Iris pigment epithelial cell (primary cell): ENCODE data around the gene FKBP10.
A peak's percentile ranks its signal among the peaks of the same experiment; 100 is the strongest.
"Not testable (repeated sequence)": the region's sequence is repeated elsewhere in the genome, so short reads cannot be mapped to it uniquely, and the experiment has no call there.

Source experiments
- DNase-seq: peaks from one replicate; pipeline ENCODE4 v3.0.0-alpha.2; 2011; ENCODE audit warnings: low read depth

FKBP10 gene

DNA sequence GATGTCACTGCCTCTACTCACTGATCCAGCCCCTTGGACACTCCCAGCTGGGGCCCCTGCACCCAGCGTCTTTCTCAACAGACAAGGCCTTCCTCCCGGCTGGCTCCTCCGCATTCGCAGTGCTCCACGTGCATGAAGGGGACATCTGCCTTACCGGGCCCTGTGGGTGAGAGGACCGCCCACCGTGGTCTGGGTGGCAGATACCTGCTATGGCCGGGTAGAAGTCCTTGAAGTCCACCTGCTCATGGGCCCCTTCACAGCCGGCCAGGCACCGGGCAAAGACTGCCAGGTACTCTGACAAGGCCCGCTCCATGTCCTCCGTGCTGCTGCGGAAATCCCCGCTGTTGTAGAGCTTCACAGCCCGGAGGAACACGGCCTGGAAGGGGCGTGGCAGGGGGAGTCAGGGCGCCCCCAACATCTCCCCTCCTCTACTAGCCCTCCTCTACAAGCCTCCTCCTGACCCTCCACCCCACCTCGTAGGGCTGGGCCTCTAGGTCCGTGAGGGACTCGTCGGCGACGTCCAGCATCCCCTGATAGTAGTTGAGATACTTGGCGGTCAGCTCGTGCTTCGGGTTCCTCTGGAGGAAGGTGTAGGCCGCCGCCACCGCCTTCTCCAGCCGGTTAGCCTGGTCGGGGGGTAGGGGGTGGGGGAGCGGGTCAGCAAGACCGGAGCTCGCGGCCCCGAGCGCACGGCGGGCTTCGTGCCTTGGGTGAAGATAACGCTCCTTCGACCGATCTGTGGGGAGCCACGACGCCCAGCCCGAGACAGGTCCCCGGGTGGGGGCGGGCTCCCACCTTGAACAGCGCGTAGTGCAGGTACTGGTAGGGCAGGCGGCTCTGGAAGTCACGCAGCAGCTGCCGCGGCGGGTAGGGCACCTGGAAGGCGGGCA, 1.9 kb upstream of the FKBP10 start:
- DNase-seq = peak; percentile 29

DNA sequence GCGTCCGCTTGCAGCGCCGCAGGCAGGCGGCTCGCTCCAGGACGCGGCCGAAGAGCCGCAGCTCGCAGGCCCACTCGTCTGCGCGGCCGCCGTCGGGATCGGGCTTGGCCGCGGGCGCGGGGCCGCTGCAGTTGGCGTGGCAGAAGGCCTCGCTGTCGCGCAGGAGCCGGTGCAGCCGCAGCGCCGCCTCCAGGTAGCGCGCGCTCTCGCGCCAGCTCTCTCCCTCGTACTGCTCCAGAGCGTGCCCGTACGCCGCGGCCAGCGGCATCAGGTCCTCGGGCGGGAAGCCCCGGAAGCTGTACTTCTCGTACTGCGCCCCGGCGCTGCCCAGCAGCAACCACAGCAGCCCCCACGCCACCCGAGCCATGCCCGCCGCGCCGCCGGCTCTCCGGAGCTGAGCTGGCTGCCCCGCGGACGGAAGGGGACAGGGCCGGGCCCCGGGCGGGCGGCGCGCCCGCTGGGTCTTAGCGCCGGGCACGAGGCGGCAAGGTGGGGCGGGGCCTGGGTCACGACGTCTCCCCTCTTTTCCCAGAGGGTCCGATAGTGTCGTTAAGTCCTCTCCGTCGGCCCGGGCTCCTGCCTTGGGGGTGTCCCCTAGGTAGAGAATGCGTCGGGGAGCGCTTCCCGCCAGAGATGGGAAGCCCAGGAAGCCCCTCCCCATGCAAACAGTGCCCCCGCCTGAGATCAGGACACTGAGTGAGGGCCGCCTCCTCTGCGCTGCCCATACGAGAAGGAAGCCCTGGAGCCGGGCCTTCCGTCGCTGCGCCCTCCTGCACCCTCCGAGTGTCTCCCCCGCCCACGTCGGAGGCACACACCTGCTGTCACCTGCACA, 1.0 kb upstream of the FKBP10 start, which contains the start of gene P3H4:
P3H4 (minus strand) TSS at position 401 of the 832 bp plus-strand sequence; CDS start at position 367, 34 bp downstream.
- peak; percentile 83 for DNase-seq

DNA sequence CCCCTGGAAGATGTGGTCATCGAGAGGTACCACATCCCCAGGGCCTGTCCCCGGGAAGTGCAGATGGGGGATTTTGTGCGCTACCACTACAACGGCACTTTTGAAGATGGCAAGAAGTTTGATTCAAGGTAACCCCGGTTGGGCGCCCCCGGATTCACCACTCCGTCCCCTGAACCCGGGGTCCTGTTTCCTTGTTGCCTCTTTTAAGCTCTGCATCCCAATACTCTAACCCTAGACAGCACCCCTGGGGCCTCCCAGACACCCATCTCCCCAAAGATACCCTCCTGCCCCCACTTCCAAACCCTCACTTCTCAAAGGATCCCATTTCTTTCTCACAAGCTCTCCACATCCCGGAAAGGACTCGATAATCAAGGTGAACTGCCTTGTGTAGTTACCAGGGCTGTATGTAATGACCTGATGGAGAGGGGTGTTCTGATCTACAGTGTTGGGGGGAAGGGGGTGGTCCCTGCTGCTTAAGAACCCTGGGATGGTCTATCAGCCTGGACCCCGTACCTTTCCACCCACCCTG, 412 bp downstream of the FKBP10 start:
- no peak for DNase-seq

DNA sequence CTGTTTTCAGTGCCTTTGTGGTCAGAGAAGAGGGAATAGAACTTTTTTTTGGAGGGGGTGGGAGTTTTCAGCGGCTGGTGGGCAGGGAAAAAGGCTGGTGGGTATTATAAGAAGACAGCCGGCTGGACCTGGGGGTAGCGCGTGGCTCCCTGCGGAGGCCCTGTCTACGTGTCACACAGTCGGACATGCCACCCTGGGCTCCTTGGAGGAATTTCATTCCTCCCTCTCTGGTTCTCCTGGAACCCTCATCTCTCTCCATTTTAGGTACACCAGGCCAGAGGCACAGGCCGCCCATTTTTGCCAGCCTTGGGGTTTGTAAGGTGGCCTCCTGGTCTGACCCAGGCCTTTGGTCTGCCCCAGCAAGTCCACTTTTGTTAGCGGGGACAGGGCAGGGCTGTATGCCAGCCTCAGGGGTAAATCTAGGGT, 908 bp downstream of the FKBP10 start:
- DNase-seq = no peak

DNA sequence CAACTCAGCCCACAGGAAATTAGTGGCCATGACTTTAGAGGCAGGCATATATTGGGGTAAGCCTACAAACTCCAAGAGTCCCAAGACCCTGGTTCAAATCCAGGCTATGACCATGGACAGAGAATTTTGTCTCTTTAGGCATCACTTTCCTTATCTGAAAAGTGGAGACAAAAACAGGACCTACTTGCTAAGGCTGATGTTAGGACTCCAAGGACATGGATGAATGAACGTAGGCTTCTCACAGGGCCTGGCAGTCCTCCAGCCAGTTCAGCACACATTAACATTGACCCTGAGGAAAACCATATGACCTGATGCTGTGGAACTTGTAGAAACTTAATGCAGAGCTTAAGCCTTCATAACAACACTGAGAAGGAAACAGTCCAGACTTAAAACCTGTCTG, 1.4 kb downstream of the FKBP10 start:
- DNase-seq = peak; percentile 67

DNA sequence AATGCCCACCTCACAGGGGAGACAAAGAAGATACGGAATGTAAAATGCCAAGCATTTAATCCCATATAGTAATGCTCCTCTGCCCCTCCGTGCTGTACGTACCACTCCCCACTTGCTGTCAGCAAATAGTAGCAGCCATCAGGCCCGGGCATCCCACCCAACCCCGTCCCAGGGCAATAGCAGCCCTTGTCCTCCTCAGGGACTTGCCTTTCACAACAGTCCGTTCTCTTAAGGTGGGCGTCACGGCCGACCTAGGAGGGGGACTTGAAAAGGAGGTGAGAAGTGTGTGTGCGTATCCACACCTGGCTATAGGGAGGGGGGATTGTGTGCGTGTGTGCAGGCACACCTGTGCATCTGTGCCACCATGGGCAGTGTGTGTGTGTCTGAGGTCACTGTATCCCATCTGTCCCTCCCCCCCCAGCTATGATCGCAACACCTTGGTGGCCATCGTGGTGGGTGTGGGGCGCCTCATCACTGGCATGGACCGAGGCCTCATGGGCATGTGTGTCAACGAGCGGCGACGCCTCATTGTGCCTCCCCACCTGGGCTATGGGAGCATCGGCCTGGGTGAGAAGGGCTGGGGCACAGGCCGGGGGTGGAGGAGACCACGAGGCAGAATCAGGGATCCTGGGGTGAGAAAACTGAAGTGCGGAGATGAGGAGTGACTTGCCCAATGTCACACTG, 4.0 kb downstream of the FKBP10 start:
- no peak for DNase-seq

DNA sequence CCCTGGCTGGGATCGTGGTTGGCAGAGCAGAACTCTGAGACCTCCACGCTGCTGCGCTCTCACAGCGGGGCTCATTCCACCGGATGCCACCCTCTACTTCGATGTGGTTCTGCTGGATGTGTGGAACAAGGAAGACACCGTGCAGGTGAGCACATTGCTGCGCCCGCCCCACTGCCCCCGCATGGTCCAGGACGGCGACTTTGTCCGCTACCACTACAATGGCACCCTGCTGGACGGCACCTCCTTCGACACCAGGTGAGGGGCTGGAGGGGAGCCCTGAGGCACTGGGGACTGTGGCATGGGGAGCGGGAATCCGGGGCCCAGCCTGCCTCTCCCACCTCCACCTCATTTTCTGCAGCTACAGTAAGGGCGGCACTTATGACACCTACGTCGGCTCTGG, 5.2 kb downstream of the FKBP10 start:
- no peak for DNase-seq

DNA sequence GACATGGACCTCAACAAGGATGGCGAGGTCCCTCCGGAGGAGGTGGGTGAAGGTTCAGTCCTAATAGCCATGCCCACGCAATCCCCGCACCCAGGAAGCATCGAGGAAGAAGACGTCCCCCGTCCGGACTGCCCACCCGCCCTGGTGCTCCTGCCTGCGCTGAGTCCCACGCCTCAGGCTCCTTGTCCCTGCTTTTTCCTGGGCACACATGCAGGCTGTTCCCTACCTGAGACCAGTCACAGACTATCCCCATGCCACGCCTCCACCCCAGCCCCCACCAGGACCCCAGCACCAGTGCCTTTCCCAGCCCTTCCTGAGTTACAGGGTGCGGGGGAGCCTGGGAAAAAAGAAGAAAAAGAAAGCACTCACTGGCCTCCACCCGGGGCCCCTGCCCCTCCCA, 9.0 kb downstream of the FKBP10 start:
- no peak for DNase-seq

DNA sequence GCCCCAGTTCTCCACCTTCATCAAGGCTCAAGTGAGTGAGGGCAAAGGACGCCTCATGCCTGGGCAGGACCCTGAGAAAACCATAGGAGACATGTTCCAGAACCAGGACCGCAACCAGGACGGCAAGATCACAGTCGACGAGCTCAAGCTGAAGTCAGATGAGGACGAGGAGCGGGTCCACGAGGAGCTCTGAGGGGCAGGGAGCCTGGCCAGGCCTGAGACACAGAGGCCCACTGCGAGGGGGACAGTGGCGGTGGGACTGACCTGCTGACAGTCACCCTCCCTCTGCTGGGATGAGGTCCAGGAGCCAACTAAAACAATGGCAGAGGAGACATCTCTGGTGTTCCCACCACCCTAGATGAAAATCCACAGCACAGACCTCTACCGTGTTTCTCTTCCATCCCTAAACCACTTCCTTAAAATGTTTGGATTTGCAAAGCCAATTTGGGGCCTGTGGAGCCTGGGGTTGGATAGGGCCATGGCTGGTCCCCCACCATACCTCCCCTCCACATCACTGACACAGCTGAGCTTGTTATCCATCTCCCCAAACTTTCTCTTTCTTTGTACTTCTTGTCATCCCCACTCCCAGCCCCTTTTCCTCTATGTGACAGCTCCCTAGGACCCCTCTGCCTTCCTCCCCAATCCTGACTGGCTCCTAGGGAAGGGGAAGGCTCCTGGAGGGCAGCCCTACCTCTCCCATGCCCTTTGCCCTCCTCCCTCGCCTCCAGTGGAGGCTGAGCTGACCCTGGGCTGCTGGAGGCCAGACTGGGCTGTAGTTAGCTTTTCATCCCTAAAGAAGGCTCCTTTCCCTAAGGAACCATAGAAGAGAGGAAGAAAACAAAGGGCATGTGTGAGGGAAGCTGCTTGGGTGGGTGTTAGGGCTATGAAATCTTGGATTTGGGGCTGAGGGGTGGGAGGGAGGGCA, 9.7 kb downstream of the FKBP10 start:
- DNase-seq = no peak

DNA sequence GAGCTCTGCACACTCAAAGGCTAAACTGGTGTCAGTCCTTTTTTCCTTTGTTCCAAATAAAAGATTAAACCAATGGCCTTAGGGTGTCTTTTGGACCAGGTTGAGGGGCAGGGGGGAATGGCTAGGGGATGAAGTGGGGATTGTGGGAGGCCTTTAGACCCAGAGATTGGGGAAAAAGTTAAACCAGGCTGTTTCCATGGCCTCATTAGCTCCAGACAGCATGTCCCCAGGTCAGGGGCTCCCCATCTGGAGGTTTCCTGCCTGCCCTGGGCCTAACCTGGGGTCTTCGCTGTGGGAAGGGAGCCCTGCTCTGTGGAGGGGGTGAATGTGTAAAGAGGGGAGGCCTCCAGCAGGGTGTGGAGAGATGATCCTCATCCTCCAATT, 10.3 kb downstream of the FKBP10 start:
- DNase-seq = no peak

DNA sequence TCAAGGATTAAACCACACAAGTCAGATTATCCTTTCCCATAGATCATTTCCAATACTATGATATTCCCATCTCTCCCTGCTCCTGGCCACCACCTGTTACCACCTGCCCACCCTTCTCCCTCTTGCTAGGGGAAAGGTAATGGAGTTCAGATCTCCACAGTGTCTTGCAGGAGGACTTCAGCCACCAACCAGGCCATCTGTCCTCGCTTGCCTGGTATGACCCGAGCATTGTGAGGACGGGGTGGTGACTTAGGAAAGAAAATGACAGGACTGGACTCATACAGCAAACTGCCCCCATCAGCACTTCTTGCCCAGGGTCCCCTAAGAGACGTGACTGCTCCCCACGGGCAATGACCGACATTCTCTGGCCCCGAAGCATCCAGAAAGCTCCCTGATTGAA, 10.8 kb downstream of the FKBP10 start:
- DNase-seq = no peak

DNA sequence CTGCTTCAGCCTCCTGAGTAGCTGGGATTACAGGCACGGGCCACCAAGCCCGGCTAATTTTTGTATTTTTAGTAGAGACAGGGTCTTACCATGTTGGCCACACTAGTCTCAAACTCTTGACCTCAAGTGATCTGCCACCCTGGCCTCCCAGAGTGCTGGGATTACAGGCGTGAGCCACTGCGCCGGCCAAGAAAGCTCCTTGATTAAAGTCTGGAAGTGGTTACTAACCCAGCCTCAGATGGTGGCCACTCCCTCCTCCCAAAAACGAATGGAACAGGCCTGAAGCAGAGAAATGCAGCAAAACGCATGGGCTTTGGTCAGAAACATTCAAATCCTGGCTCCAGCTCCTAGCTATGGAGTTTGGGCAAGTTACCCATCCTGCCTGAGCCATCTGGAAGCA, 11.3 kb downstream of the FKBP10 start:
- no peak for DNase-seq

DNA sequence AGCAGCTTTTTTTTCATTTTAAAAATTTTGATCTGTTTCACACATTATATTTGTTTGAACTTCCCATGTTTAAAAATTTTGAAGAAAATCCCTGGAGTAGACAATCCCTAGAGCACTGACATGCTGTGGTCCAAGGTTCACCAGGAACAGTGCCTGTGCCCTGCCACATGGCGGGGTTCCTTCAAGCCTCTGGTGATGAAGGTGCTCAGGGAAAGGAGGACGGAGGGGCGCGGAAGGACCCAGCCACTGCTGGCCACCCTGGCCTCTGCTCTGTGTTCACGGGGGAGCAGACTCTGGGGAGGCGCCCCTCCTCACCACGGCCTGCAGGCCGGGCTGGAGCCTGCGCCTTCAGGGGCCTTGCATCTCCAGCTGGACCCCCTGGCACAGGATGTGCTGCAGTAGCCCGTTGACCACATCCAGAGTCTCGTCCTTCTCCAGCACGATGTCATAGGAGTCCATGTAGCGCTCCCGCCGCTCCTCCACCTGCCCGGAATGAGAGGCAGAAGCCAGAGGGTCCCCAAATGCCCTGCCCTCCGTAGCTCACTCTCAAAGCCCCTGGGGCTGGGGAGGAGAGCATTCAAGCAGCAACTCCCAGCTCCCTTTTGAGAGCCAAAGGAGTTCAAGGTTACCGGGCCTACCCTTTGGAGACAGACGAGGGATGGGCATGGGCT, 12.5 kb downstream of the FKBP10 start:
- DNase-seq = no peak

DNA sequence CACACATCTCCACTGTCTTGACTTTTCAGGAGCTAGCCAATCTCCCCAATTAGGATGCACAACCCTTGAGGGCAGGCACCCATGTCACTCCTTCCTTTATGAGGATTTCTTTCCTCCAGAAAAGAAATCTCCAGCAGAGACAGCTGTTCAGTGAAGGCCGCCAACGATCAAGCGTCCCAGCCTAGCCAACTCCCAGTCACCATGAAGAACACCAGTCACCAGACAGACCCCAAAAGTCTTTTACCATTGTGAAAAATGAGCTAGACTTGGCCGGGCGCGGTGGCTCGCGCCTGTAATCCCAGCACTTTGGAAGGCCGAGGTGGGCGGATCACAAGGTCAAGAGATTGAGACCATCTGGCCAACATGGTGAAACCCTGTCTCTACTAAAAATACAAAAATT, 17.2 kb downstream of the FKBP10 start:
- not testable (repeated sequence) for DNase-seq

DNA sequence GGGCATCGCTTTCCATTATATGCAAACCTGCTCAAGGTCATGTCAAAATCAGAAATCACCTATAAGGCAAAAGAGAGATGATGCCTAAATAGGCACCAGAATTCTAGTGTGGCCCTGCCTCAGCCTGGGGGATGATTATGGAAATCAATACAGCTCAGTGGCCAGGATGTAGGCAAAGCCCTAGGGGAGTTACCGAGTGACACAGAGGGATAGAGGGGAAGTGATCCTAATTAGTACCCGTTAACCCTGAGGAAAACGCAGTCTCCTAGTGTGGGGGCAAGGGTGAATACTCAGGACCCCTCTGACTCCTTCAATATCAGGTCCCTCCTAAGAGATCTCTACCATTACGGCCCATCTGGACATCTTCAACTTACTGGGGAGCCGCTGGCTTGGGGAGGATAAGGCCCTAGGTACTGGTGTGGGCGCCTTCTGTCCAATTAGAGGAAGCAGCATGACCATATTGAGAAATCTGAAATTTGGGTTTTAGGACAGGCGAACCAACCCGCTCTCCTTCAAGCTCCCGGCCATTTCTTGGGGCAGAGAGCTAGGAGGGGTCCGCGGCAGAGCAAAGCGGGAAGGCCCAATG, 22.5 kb downstream of the FKBP10 start:
- no peak for DNase-seq

DNA sequence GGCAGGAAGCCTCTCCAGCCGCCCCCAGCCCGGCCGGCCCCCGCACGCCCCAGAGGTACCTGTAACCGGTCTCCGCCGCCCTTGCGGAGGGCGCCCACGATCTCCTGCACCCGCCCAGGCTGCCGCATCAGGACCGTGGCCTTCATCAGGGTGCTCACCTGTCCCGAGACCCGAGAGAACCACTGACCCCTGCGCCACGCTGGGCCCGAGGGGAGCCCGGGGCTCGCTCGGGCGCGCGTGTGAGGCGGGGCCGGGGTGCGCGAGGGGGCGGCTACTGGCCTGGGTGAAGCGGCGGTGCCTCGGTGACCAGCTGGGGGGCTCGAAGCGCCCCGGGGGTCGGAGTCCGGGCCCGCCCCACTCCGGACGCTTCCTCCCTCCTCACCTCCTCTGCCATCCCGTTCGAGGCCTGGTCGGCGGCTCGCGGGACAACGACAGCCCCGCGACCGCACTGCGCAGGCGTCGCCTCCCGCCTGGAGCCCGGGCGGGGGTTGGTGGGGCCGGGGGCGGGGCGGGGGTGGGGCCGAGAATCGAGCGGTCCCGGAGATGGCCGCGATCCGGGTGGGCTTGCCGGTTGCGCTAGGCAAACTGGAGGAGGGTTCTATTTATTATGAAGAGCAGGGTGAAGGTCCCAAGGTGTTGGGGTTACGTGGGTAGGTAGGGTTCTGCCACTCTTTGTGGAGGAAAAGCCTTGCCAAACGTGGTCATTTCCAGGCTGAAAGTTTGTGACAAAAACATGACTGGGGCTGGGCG, 23.2 kb downstream of the FKBP10 start, which contains the start of gene NT5C3B:
NT5C3B (minus strand) TSS at position 433 of the 750 bp plus-strand sequence; CDS start at position 394, 39 bp downstream.
- no peak for DNase-seq

DNA sequence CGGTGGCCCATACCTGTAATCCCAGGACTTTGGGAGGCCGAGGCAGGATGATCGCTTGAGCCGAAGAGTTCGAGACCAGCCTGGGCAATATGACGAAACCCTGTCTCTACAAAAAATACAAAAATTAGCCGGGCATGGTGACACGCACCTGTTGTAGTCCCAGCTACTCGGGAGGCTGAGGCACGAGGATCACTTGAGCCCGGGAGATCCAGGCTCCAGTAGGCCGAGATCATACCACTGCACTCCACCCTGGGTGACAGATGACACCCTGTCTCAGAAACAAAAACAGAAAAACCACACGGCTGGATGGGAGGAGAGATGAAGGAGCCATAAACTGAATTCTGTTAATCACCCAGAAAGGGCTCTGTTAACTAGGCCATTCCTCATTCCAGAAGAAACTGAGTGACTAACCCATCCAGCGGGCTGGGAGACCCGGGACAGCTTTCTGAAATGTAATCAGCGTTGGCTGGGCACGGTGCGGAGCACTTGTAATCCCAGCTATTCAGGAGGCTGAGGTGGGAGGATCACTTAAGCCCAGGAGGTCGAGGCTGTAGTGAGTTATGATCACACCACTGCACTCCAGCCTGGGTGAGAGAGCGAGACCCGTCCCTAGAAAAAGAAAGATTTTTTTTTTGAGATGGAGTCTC, 23.9 kb downstream of the FKBP10 start:
- DNase-seq = no peak

DNA sequence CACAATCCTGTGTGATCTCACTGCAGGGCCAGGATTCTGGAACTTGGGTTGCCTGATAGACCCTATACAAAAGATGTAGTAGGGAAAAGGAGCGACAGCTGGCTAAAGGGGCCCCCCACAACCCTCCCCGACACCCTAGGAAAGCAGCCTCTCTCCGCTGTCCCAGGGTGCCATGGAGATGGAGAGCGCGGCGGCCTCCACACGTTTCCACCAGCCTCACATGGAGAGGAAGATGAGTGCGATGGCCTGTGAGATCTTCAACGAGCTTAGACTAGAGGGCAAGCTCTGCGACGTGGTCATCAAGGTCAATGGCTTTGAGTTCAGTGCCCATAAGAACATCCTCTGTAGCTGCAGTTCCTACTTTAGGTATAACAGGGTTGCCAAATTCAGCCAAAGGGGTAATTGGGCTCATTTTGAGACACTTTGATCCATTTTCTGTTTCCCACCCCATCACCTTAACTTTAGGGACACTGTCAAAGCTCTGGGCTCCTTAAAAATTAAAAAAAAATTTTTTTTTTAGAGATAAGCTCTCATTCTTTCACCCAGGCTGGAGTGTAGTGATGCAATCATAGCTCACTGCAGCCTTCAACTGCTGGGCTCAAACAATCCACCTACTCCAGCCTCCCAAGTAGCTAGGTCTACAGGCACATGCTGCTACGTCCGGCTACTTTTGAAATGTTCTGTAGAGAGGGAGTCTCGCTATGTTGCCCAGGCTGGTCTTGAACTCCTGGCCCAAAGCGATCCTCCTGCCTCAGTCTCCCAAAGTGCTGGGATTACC, 25.1 kb downstream of the FKBP10 start, which contains the start of gene KLHL10:
KLHL10 (plus strand) TSS at position 65 of the 778 bp plus-strand sequence; CDS start at position 173, 108 bp downstream.
- no peak for DNase-seq
